Osteoblast (primary cell): Measurements from ENCODE around the gene HAPLN2. TPM values are rescaled to one million over a fixed set of nuclear protein-coding genes. Genes with fewer than 3 reads are reported as not detected.

ENCODE experiments used
- DNase-seq: peaks from one replicate; pipeline ENCODE4 v3.0.0; 2011; ENCODE audit warnings: low spot score, mixed read lengths; ENCODE audit not compliant: insufficient read length; ENCODE audit errors: missing footprints
- H2AFZ ChIP-seq: 2 replicates; pipeline ENCODE4 v1.6.0; 2011; ENCODE audit warnings: mild to moderate bottlenecking, low read length
- H3K27ac ChIP-seq: 2 replicates; pipeline ENCODE4 v1.5.1; 2011; ENCODE audit warnings: mild to moderate bottlenecking, low read depth, low read length, moderate library complexity
- H3K27me3 ChIP-seq: 2 replicates; pipeline ENCODE4 v1.6.0; 2012; ENCODE audit warnings: mild to moderate bottlenecking, control low read depth, inconsistent platforms, low read length, moderate library complexity; ENCODE audit not compliant: insufficient read depth
- H3K36me3 ChIP-seq: 2 replicates; pipeline ENCODE4 v1.5.1; 2011; ENCODE audit warnings: mild to moderate bottlenecking, low read length, control low read depth, moderate library complexity; ENCODE audit not compliant: insufficient read depth
- H3K4me1 ChIP-seq: 2 replicates; pipeline ENCODE4 v1.5.1; 2011; ENCODE audit warnings: mild to moderate bottlenecking, low read length, control low read depth, moderate library complexity; ENCODE audit not compliant: insufficient read depth
- H3K4me2 ChIP-seq: 2 replicates; pipeline ENCODE4 v1.6.0; 2011; ENCODE audit warnings: mild to moderate bottlenecking, low read length; ENCODE audit not compliant: insufficient read depth
- H3K4me3 ChIP-seq: fragments of 200-600 bp; sonication (generic); 3 replicates; pipeline ENCODE4 v1.5.1; 2012; ENCODE audit warnings: mild to moderate bottlenecking, low read length, inconsistent platforms; ENCODE audit not compliant: insufficient read depth
- H3K79me2 ChIP-seq: 2 replicates; pipeline ENCODE4 v1.6.0; 2012; ENCODE audit warnings: mild to moderate bottlenecking, low read length, control low read depth, inconsistent platforms; ENCODE audit not compliant: insufficient read depth
- H3K9me3 ChIP-seq: 2 replicates; pipeline ENCODE4 v1.5.1; 2011; ENCODE audit warnings: low read depth, low read length, control low read depth
- H4K20me1 ChIP-seq: 2 replicates; pipeline ENCODE4 v1.6.0; 2012; ENCODE audit warnings: mild to moderate bottlenecking, low read length, control low read depth; ENCODE audit not compliant: insufficient read depth
- total RNA-seq: library from RNA; depleted of rRNA; stranded (reverse); fragments of >200 nt; gene quantifications from 2 replicates; pipeline ENCODE4 v1.2.3, GENCODE V29; 2012
- TF ChIP-seq, protein P1 (sequence below): IDR thresholded peaks from 2 replicates; pipeline ENCODE4 v1.5.1; 2011; ENCODE audit warnings: mild to moderate bottlenecking, low read depth, low read length, moderate library complexity; ENCODE audit errors: extremely low read depth

Gene HAPLN2
- total RNA-seq, 1 donor: not detected

DNA sequence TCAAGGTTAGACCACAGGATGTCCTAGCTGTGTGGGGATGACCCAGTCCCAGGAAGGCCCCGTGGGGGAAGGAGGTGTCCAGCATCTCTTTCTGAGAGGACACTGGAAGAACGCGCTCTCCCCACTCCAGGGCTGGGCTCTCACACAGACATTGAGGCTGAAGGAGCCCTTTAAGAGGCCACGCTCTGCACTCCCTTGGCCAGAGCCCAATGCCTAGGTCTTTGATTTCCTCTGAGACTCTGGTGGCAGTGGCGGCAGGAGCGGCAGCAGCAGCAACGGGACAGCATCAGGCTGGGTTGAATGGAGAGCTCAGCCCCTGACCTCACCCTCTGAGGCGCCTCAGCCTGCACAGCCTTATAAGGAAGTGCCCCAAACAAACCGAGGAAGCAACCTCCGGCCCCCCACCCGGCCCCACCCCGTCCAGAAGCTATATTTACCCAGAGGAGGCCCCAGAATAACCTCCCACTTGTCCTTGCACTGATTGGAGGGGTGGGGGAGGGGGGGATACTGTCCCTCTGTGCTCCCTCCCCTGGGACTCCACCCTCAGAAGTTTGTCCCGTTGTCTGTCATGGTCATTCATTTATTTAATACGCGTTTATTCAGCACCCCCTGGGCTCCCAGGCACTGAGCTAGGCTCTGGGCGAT, 45.7 kb downstream of the HAPLN2 start:
- Histone ChIP-seq H3K4me1 (peaks cover 46% of the 10 kb centered on the region), H4K20me1 (no peaks in the 10 kb centered on the region), H3K79me2 (no peaks in the 10 kb centered on the region), H3K4me2 (peak overlapping the region; percentile 20), H3K9me3 (no peaks in the 10 kb centered on the region), H3K36me3 (no peaks in the 10 kb centered on the region), H3K27ac (no peak overlapping the region), H2AFZ (peak overlapping the region; percentile 36), H3K4me3 (no peak overlapping the region), H3K27me3 (no peaks in the 10 kb centered on the region)
- DNase-seq: peak; percentile 84
- TF ChIP-seq, protein P1, sequence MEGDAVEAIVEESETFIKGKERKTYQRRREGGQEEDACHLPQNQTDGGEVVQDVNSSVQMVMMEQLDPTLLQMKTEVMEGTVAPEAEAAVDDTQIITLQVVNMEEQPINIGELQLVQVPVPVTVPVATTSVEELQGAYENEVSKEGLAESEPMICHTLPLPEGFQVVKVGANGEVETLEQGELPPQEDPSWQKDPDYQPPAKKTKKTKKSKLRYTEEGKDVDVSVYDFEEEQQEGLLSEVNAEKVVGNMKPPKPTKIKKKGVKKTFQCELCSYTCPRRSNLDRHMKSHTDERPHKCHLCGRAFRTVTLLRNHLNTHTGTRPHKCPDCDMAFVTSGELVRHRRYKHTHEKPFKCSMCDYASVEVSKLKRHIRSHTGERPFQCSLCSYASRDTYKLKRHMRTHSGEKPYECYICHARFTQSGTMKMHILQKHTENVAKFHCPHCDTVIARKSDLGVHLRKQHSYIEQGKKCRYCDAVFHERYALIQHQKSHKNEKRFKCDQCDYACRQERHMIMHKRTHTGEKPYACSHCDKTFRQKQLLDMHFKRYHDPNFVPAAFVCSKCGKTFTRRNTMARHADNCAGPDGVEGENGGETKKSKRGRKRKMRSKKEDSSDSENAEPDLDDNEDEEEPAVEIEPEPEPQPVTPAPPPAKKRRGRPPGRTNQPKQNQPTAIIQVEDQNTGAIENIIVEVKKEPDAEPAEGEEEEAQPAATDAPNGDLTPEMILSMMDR: no peak

DNA sequence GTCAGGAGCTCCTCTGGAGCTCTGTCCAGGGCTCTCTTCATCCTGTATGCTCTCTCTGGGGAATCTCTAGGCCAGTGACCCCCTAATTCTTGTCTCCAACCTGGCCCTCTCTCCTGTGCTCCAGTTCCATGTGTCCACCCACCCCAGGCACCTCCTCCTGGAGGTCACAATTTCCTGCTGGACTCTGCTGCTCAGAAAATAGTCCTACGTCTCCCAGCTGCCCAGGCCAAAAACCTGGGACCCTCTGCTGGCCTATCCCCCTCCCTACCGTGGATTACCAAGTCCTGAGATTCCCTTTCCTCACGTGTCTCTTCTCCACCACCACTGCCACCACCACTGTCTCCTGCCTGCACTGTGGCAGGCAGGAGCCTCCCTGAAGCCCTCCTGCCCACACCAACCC, 46.3 kb downstream of the HAPLN2 start:
- Histone ChIP-seq H4K20me1 (no peaks in the 10 kb centered on the region), H3K79me2 (no peaks in the 10 kb centered on the region), H3K4me3 (no peak overlapping the region), H3K9me3 (no peaks in the 10 kb centered on the region), H3K27me3 (no peaks in the 10 kb centered on the region), H3K4me1 (peaks cover 43% of the 10 kb centered on the region), H3K4me2 (no peak overlapping the region), H3K36me3 (no peaks in the 10 kb centered on the region), H2AFZ (no peak overlapping the region), H3K27ac (no peak overlapping the region)
- TF ChIP-seq, protein P1: no peak
- no peak for DNase-seq

DNA sequence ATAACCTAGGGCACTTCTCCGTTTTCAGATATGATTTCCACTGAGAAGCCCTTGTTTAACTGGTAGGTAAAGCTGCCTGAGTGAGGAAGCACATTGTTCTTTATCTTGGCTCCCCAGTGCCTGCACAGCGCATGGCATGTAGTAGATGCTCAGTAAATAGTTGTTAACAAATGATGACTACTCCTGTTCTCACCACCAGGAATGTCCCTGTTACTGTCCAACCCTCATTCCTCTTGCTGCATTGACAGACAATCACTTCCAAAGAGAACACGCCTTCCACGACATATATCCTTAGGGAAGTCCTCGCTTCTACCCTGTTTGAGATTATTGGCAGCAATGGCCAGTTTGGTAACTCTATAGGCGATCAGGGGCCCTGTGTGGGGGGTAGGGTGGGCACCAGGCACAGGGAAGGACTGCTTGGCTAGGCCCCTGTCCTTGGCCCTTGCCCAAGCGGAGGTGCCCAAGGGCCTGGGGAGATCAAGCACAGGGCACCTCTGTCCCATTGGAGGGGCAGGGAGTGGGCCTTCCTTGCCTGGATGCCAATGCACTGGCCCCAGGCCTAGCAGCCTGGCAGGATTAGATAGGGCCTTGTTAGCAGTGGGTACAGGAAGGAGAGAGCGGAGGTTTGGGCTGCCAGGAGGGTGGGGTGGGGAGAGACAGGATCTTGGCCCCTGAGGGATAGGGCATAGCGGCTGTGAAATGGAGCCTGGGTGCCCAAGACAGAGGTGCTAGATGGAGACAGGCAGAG, 47.8 kb downstream of the HAPLN2 start:
- no peaks in the 10 kb centered on the region for H3K79me2 ChIP-seq
- no peaks in the 10 kb centered on the region for H4K20me1 ChIP-seq
- no peak overlapping the region for H2AFZ ChIP-seq
- no peak overlapping the region for H3K4me3 ChIP-seq
- TF ChIP-seq, protein P1: no peak
- H3K4me1 ChIP-seq: peaks cover 28% of the 10 kb centered on the region
- H3K27ac ChIP-seq: no peak overlapping the region
- no peak overlapping the region for H3K4me2 ChIP-seq
- no peaks in the 10 kb centered on the region for H3K27me3 ChIP-seq
- peak; percentile 69 for DNase-seq
- no peaks in the 10 kb centered on the region for H3K9me3 ChIP-seq
- H3K36me3 ChIP-seq: no peaks in the 10 kb centered on the region

DNA sequence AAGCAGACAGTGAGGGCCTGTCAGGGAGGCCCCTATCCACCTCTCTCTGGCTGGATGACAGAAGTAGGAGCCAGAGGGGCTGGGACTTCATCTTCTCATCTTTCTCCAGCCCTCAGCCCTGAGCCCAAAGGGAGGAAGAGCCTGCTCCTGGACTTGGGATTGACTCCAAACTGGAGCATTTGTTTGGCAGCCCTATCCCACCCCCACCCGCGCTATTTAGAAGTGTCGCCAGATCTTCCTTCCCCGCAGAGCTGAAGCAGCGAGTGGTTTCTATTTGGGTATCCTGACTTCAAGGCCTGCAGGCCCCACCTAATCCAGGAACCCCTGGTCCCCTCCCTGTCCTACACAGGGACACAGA, 48.4 kb downstream of the HAPLN2 start:
- Histone ChIP-seq H3K4me3 (no peak overlapping the region), H4K20me1 (no peaks in the 10 kb centered on the region), H3K4me1 (peaks cover 22% of the 10 kb centered on the region), H2AFZ (no peak overlapping the region), H3K27me3 (no peaks in the 10 kb centered on the region), H3K4me2 (no peak overlapping the region), H3K36me3 (no peaks in the 10 kb centered on the region), H3K27ac (no peak overlapping the region), H3K9me3 (no peaks in the 10 kb centered on the region), H3K79me2 (no peaks in the 10 kb centered on the region)
- peak; percentile 19 for DNase-seq
- TF ChIP-seq, protein P1: no peak
